ENCODE measurements around the gene SLC35F4.

The SLC35F4 gene

GRCh38 chr14:57847706-57848105 lies 18.2 kb downstream of the SLC35F4 start:
- DNase-seq, result no peak

GRCh38 chr14:57847096-57847495 lies 18.8 kb downstream of the SLC35F4 start:
- no peak for DNase-seq

GRCh38 chr14:57846596-57846995 lies 19.3 kb downstream of the SLC35F4 start:
- no peak for DNase-seq

GRCh38 chr14:57845802-57846531 lies 19.9 kb downstream of the SLC35F4 start:
- DNase-seq, result no peak

- DNase-seq, result no peak
Measured at GRCh38 chr14:57845316-57845715, 20.6 kb downstream of the SLC35F4 start.

DNA sequence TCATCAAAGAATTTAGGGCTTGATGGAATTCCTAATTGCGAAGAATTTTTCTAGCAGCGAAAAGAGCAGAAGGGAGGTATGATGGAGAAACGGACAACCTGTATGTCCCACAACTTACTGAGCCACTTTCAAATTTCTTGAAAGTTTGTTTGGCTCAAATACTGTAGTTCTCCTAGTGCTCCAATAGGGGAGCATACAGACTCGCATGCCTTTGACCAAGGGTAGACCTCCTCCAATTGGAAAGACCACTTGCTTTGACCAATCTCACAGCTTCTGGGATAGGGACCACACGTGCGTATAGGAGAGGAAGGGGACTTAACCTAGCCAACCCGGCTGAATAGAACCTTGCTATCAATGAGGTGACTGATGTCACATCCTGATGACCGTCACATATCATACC lies 28.6 kb downstream of the SLC35F4 start:
- no peak for DNase-seq

GRCh38 chr14:57835766-57836165 lies 30.1 kb downstream of the SLC35F4 start:
- DNase-seq, result no peak

- no peak for DNase-seq
Measured at GRCh38 chr14:57834961-57835360, 30.9 kb downstream of the SLC35F4 start.

DNA sequence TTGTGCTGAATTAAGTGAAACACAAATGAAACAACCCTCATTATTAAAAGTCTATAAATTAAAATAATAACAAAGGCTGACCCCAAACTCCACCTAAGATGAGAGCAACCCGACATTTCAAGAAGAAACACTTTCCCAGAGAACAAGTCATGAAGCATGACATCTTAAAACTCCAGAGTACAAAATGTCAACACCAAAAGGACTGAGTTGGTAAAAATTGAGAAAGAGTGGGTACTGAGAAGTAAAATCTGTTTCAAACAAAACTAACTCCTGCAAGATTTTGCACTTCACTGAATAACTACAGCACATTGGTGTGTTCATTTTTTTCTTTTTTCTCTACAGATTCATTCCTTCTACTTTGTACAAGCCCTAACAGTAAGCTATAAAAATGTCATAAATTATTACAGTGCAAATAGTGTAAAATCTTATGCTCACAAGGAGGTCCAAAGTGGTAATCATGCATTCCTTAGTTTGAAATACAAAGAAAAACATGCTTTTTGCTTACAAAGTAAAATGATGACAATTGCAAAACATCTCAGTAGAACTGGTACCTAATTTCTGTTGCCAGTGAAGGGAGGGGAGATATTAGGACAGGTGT lies 31.8 kb downstream of the SLC35F4 start:
- no peak for DNase-seq

DNA sequence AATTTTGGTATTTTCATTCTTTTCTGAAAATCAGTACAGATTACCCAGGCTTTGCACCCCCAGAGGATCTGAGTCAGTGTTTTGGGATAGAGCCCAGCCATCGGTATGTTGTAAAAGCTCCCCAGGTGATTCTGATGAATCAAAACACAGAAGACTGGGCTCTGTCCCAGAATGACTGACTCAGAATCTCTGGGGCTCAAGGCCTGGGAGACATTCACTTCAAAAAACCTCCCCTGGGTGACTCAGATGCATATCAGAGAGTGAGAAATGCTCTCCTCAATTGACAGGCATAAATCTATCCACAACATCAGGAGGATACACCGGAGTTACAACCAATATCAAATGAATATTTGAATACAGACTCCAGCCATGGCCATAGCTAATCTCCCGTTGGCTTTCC lies 32.6 kb downstream of the SLC35F4 start:
- DNase-seq, result no peak

GRCh38 chr14:57831981-57832380 lies 33.9 kb downstream of the SLC35F4 start:
- no peak for DNase-seq

DNA sequence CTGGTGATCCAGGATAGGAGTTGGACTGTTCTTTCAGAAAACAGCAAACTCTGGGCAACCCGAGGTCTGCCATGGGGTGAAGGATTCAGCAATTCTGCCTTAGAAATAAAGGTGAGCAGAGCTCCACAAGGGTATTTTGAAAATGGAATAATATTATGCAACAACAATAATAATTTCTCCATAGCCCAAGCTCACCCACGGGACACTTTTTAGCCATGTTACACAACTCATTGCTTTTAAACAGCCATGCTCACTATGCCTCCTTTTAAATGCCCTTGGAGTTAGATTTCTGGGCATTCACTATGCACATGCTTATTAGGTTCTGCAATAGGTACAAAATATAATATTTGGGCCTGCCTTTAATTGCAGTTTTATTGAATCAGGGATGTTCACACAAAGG lies 37.2 kb downstream of the SLC35F4 start:
- no peak for DNase-seq

GRCh38 chr14:57823015-57823660 lies 42.8 kb downstream of the SLC35F4 start:
- no peak for DNase-seq

DNA sequence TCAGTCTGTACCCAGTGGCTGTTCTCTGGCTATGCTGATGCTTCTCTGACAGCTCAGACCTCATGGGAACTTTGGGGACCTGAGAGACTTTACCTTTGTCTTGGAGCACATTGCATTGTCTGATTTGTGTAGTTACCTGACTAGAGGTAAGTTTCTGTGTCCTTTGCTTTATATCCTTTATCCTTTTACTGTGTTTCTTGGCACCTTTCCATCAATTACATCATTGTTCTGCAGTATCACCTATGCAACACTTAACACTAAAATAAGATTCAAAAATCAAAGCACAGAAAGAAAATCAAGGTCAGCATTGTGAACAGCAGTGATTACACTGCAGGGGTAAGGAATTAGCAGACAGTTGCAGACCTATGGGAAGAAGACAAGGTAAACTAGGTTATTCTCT lies 43.8 kb downstream of the SLC35F4 start:
- DNase-seq, result no peak

DNA sequence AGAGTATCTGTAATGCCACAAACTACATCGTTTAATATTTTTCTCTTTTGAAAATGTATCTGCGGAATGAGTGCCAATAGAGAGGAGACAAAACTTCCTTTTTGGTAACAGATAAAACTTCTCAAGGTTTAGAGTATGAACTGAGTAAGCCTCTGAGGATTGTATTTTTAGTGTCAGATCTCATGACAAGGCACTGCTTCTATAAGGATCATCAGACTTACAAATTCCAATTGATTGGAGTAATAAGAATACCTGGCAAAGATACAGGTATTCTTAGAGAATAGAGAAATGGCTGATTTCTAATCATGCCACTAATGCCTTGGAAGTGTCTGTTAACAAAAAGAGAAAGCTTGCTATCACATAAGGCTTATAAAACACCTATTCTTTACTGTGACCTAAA lies 45.3 kb downstream of the SLC35F4 start:
- no peak for DNase-seq

DNA sequence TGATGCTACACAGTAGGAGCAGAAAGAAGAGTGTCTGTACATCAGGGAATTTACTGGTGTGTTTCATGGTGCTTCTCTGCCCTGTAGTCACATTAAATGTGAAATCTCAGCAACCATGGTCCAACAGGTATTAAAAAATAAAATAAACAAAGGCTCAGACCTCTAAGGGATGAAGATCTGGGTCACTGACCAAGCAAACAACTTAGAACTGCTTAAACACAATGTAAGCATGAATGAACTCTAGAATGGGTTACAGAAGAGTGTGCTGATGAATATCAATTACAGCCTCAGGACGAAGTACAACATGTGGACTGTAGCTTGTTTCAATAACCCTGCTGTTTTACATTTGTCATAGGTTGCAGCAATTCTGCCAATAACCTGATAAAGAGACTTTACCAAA lies 47.4 kb downstream of the SLC35F4 start:
- DNase-seq, result no peak

DNA sequence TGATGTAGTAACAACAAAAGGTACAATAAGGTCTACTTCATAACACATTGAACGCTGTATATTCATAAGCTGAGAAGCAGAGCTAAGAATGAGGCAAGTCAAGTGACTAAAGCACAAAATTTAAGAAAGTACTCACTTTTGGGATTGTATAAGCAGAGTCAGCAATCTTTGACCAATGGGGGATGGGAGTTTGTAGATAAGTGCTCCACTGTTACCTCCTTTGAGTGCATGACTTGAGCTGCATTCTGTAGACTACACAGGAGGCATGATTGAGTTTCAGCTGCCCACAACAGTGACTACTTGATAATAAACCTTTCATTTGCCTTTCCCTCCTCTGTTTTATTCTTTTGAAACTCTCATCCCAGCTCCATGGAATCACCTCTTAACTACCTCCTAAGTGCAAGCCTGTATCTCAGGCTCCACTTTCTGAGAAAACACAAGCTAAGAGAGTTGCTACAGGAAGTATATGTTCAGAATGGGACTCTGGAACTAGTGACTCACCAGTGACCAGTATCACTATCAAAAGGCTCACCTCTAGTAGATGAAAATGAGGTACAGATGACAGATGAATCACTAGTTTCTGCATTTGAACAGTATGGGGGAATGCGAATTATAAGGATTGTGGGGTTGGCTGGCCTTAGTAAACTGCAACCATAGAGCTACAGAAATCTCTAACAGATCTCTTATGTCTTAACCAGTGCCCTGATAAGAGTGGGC lies 49.2 kb downstream of the SLC35F4 start:
- no peak for DNase-seq

DNA sequence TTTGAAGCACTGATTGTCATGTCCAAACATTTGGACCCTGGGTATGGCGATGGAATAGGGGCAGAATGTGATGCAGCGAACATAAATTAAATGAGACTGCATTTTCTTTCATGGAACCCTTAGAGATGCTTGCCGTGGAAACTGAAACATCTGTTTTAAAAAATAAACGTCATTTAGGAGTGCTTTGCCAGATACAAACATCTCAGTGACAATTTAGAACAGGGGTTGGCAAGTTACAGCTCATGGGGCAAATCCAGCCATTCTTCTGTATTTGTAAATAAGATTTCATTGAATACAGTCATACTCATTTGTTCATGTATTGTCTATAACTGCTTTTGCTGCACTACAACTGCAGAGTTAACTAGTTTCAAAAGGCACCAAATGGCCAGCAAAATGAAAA lies 51.2 kb downstream of the SLC35F4 start:
- no peak for DNase-seq

DNA sequence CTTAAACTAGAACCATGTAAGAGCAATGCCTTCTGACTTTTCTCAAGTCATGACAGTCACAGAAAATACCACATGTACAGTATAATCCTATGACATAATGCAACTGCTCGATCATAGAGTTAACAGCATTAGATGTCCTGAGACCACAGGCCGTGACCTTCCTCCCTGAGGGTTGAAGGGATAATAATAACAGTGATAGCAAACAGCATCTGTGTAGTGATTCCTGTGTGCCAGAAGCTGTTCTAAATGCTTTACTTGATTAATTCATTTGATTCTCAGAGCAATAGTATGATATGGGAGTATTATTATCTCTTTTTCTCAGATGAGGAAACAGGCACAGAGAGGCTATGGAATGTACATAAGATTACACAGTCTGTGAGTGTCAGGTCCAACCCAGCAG lies 53.2 kb downstream of the SLC35F4 start:
- DNase-seq, result no peak

DNA sequence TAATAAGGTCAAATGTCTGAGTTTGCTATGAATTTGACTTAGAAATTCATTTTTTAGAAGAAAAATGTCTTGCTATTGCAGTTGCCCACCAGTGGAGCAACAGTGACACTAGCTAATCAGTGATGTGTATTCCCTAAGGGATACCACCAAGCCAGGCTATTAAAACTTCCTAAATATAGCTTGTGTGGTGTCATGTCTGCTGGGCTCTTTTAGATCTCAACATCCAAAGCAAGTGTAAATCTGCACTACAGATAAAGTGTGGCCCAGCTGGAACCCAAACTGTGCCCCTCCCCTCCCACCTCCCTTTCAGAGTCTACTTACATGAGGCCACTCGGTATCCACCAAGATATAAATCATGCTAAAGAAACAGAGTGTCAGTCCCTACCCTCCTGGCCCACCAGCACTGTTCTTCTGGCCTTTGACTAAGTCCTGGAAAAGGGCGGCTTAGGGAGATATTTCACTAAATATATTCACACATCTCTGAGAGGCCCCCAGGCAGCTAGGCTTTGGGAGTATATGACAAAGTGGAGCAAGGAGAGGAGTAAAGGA lies 53.8 kb downstream of the SLC35F4 start:
- DNase-seq, result no peak

- no peak for DNase-seq
Measured at GRCh38 chr14:57809808-57810207, 56.1 kb downstream of the SLC35F4 start.

- no peak for DNase-seq
Measured at GRCh38 chr14:57797160-57797559, 68.7 kb downstream of the SLC35F4 start.

- no peak for DNase-seq
Measured at GRCh38 chr14:57796556-57796955, 69.3 kb downstream of the SLC35F4 start.
